HG03060 (cell line): Measurements from ENCODE around the gene FTL.
A peak's percentile ranks its signal among the peaks of the same experiment; 100 is the strongest.
"Not testable (repeated sequence)": the region's sequence is repeated elsewhere in the genome, so short reads cannot be mapped to it uniquely, and the experiment has no call there.

Source experiments
- ATAC-seq: cut with Tn5 transposase; IDR thresholded peaks from one replicate; pipeline ENCODE4 v1.9.1; 2021; ENCODE audit warnings: low read depth, moderate number of reproducible peaks; ENCODE audit not compliant: unreplicated experiment

Gene FTL

GRCh38 chr19:48965040-48965805 is at the start of gene FTL:
Gene FTL, plus strand, starts transcription at chr19:48965309. Its CDS starts 199 bp downstream, at chr19:48965508.
- peak; percentile 37 for ATAC-seq

- ATAC-seq: no peak
These were observed 49.4 kb upstream of the FTL start for GRCh38 chr19:48915757-48916156.

- ATAC-seq: no peak
These were observed 47.0 kb upstream of the FTL start for GRCh38 chr19:48918071-48918470.

GRCh38 chr19:48918801-48919247 is 46.3 kb upstream of the FTL start:
- ATAC-seq: no peak

GRCh38 chr19:48919271-48919670 is 45.8 kb upstream of the FTL start:
- ATAC-seq: not testable (repeated sequence)

- ATAC-seq: no peak
These were observed 44.2 kb upstream of the FTL start for GRCh38 chr19:48920949-48921348.

GRCh38 chr19:48921721-48922500 is 43.2 kb upstream of the FTL start:
- no peak for ATAC-seq

- no peak for ATAC-seq
These were observed 42.3 kb upstream of the FTL start for GRCh38 chr19:48922548-48923490.

GRCh38 chr19:48925240-48925843 is 39.8 kb upstream of the FTL start:
- no peak for ATAC-seq

GRCh38 chr19:48925890-48926289 is 39.2 kb upstream of the FTL start:
- not testable (repeated sequence) for ATAC-seq

- ATAC-seq: no peak
These were observed 38.2 kb upstream of the FTL start for GRCh38 chr19:48926909-48927308.

GRCh38 chr19:48927692-48928091 is 37.4 kb upstream of the FTL start:
- not testable (repeated sequence) for ATAC-seq

GRCh38 chr19:48928164-48929025 is 36.7 kb upstream of the FTL start:
- no peak for ATAC-seq

GRCh38 chr19:48933382-48933932 is 31.7 kb upstream of the FTL start, which contains the start of gene DHDH:
Gene DHDH, plus strand, starts transcription at chr19:48933699. Its CDS starts 23 bp downstream, at chr19:48933722.
- no peak for ATAC-seq

GRCh38 chr19:48934837-48935236 is 30.3 kb upstream of the FTL start:
- ATAC-seq: no peak

GRCh38 chr19:48935864-48936263 is 29.2 kb upstream of the FTL start:
- ATAC-seq: no peak

- ATAC-seq: no peak
These were observed 26.9 kb upstream of the FTL start for GRCh38 chr19:48938256-48938655.

GRCh38 chr19:48940902-48941301 is 24.2 kb upstream of the FTL start:
- ATAC-seq: no peak

GRCh38 chr19:48943081-48943480 is 22.0 kb upstream of the FTL start:
- no peak for ATAC-seq
